Daoy (cell line): ENCODE results near the gene TNNC1. TPM values are rescaled to one million over a fixed set of nuclear protein-coding genes. Genes with fewer than 3 reads are reported as not detected.

ENCODE experiments used
- DNase-seq: peaks from one replicate; pipeline ENCODE4 v3.0.0-alpha.2; 2015; ENCODE audit warnings: low read depth
- total RNA-seq: library from RNA; depleted of rRNA; stranded (reverse); fragments of >200 nt; shearing (Covaris generic); gene quantifications from 2 replicates; pipeline ENCODE4 v1.2.3, GENCODE V29; 2014

TNNC1 gene
- total RNA-seq, 1 experiment from 2014 or later = not detected

- DNase-seq = no peak
Observed at GRCh38 chr3:52432225-52432624, 21.6 kb downstream of the TNNC1 start.

GRCh38 chr3:52431459-52432223, 22.2 kb downstream of the TNNC1 start:
- DNase-seq = no peak

- DNase-seq = no peak
Observed at GRCh38 chr3:52430416-52430810, 23.4 kb downstream of the TNNC1 start.

- DNase-seq = peak; percentile 66
Observed at GRCh38 chr3:52429779-52430415, 23.9 kb downstream of the TNNC1 start.

- DNase-seq = no peak
Observed at GRCh38 chr3:52429031-52429430, 24.8 kb downstream of the TNNC1 start.

- DNase-seq = peak; percentile 51
Observed at GRCh38 chr3:52428151-52429005, 25.5 kb downstream of the TNNC1 start.

- DNase-seq = no peak
Observed at GRCh38 chr3:52423173-52423572, 30.7 kb downstream of the TNNC1 start.

GRCh38 chr3:52422669-52423068, 31.2 kb downstream of the TNNC1 start:
- no peak for DNase-seq

GRCh38 chr3:52420388-52420787, 33.5 kb downstream of the TNNC1 start:
- no peak for DNase-seq

GRCh38 chr3:52415800-52416199, 38.0 kb downstream of the TNNC1 start:
- no peak for DNase-seq

GRCh38 chr3:52408466-52408865, 45.4 kb downstream of the TNNC1 start:
- DNase-seq = no peak

GRCh38 chr3:52407779-52408178, 46.1 kb downstream of the TNNC1 start:
- DNase-seq = no peak

- DNase-seq = no peak
Observed at GRCh38 chr3:52406791-52407510, 46.9 kb downstream of the TNNC1 start.

GRCh38 chr3:52406231-52406661, 47.6 kb downstream of the TNNC1 start:
- no peak for DNase-seq

- no peak for DNase-seq
Observed at GRCh38 chr3:52405601-52406110, 48.2 kb downstream of the TNNC1 start.

- DNase-seq = no peak
Observed at GRCh38 chr3:52405066-52405465, 48.8 kb downstream of the TNNC1 start.

GRCh38 chr3:52404391-52404790, 49.5 kb downstream of the TNNC1 start:
- no peak for DNase-seq

GRCh38 chr3:52403955-52404354, 49.9 kb downstream of the TNNC1 start:
- no peak for DNase-seq

GRCh38 chr3:52403271-52403841, 50.5 kb downstream of the TNNC1 start:
- no peak for DNase-seq

GRCh38 chr3:52402706-52403270, 51.1 kb downstream of the TNNC1 start:
- no peak for DNase-seq

- DNase-seq = no peak
Observed at GRCh38 chr3:52402101-52402521, 51.7 kb downstream of the TNNC1 start.
